Liver (tissue), 9 donors: ENCODE results near the gene ANKRD33B. TPM values are rescaled to one million over a fixed set of nuclear protein-coding genes. Genes with fewer than 3 reads are reported as not detected.

Experiments used
- DNase-seq: peaks from one replicate; pipeline ENCODE4 v3.0.0-alpha.2; 2017; ENCODE audit warnings: low spot score
- H3K27ac ChIP-seq, 2 donors: one replicate each; pipeline ENCODE4 v1.7.0; 2013; ENCODE audit warnings: inconsistent platforms in 2 of 2, low read length in 2 of 2, control low read depth in 1 of 2, low read depth in 1 of 2, mild to moderate bottlenecking in 1 of 2
- H3K27me3 ChIP-seq, 4 donors: one replicate each; pipeline versions ENCODE4 v1.6.1 to v1.7.0; 2013; ENCODE audit warnings: low read length in 3 of 4, inconsistent platforms in 1 of 4, mild to moderate bottlenecking in 1 of 4, moderate library complexity in 1 of 4; ENCODE audit not compliant: control insufficient read depth in 4 of 4, insufficient read depth in 4 of 4
- H3K36me3 ChIP-seq, 4 donors: one replicate each; pipeline versions ENCODE4 v1.6.1 to v1.7.0; 2013; ENCODE audit warnings: low read length in 3 of 4, mild to moderate bottlenecking in 3 of 4, low read depth in 1 of 4, moderate library complexity in 1 of 4; ENCODE audit not compliant: control insufficient read depth in 4 of 4, insufficient read depth in 3 of 4
- H3K4me1 ChIP-seq, 4 donors: one replicate each; pipeline versions ENCODE4 v1.6.1 to v1.7.0; 2013; ENCODE audit warnings: low read length in 3 of 4, mild to moderate bottlenecking in 3 of 4, moderate library complexity in 1 of 4; ENCODE audit not compliant: control insufficient read depth in 4 of 4, insufficient read depth in 4 of 4
- H3K4me3 ChIP-seq, 3 donors: one replicate each; pipeline versions ENCODE4 v1.6.1 to v1.7.0; 2013; ENCODE audit warnings: low read length in 3 of 3, control low read depth in 1 of 3, low read depth in 1 of 3, mild to moderate bottlenecking in 1 of 3
- H3K9ac ChIP-seq, 2 donors: one replicate each; pipeline ENCODE4 v1.7.0; 2013; ENCODE audit warnings: low read length in 2 of 2, mild to moderate bottlenecking in 2 of 2, moderate library complexity in 2 of 2, control low read depth in 1 of 2, low read depth in 1 of 2
- H3K9me3 ChIP-seq, 4 donors: one replicate each; pipeline versions ENCODE4 v1.6.1 to v1.7.0; 2013; ENCODE audit warnings: low read length in 3 of 4; ENCODE audit not compliant: control insufficient read depth in 4 of 4
- ATF3 ChIP-seq: IDR thresholded peaks from 2 replicates; pipeline ENCODE4 v1.6.1; 2016; ENCODE audit warnings: antibody characterized with exemption
- CTCF ChIP-seq: fragments of 150-350 bp; IDR thresholded peaks from 2 replicates; pipeline ENCODE4 v1.5.1; 2017; ENCODE audit warnings: improper control_type of control experiment, low read depth, low read length; ENCODE audit not compliant: missing input control
- FOXA1 ChIP-seq: IDR thresholded peaks from 2 replicates; pipeline ENCODE4 v1.6.1; 2016; ENCODE audit warnings: antibody characterized with exemption
- FOXA2 ChIP-seq: IDR thresholded peaks from 2 replicates; pipeline ENCODE4 v1.6.1; 2016; ENCODE audit warnings: antibody characterized with exemption
- GABPA ChIP-seq, 2 donors: IDR thresholded peaks in 1 of 2; conservative IDR thresholded peaks in 1 of 2; 2 replicates each; pipeline ENCODE4 v1.6.1; 2016; ENCODE audit warnings: antibody characterized with exemption in 2 of 2, mild to moderate bottlenecking in 1 of 2, moderate library complexity in 1 of 2
- HNF4G ChIP-seq: IDR thresholded peaks from 2 replicates; pipeline ENCODE4 v1.6.1; 2016; ENCODE audit warnings: antibody characterized with exemption
- NR2F2 ChIP-seq: IDR thresholded peaks from 2 replicates; pipeline ENCODE4 v1.6.1; 2016; ENCODE audit warnings: antibody characterized with exemption
- REST ChIP-seq: IDR thresholded peaks from 2 replicates; pipeline ENCODE4 v1.6.1; 2016; ENCODE audit warnings: antibody characterized with exemption, mild to moderate bottlenecking
- RXRA ChIP-seq, 2 donors: IDR thresholded peaks; 2 replicates each; pipeline ENCODE4 v1.6.1; 2017 to 2018; ENCODE audit warnings: antibody characterized with exemption in 2 of 2, mild to moderate bottlenecking in 1 of 2
- SP1 ChIP-seq: IDR thresholded peaks from 2 replicates; pipeline ENCODE4 v1.6.1; 2018; ENCODE audit warnings: antibody characterized with exemption, mild to moderate bottlenecking
- TAF1 ChIP-seq: conservative IDR thresholded peaks from 2 replicates; pipeline ENCODE4 v1.6.1; 2016; ENCODE audit warnings: antibody characterized with exemption, mild to moderate bottlenecking
- WGBS: extraction: QIAGEN DNeasy Blood & Tissue Kit; methylation state at CpG from one replicate; pipeline ENCODE4 v1.1.7; 2013; 5-methylcytosine and 5-hydroxymethylcytosine counted together
- polyA plus RNA-seq, 2 donors: library from polyadenylated mRNA; stranded (reverse) in 1 of 2; unstranded in 1 of 2; fragments of 200-250 nt in 1 of 2; fragments of >200 nt in 1 of 2; fragmentation: Nextera tagmentation in 1 of 2; extraction: Ambion mirVana in 1 of 2; gene quantifications; one replicate each; pipeline versions ENCODE4 v1.2.1 to v1.2.3, GENCODE V29; 2013 to 2015
- total RNA-seq, 2 donors: library from RNA; depleted of rRNA; stranded (reverse); fragments of >200 nt; gene quantifications; one replicate each; pipeline ENCODE4 v1.2.3, GENCODE V29; 2014
- TF ChIP-seq, protein P1 (sequence below): IDR thresholded peaks from 2 replicates; pipeline ENCODE4 v1.6.1; 2016; ENCODE audit warnings: antibody characterized with exemption
- donor health status: healthy.
- donor health status: healthy.
- donor health status: healthy.
- donor health status: healthy.
- donor health status: healthy.

Gene ANKRD33B
- total and polyA plus RNA-seq, 4 donors, result 0.09 to 1.9 (median 0.25) TPM; not detected in 1

DNA sequence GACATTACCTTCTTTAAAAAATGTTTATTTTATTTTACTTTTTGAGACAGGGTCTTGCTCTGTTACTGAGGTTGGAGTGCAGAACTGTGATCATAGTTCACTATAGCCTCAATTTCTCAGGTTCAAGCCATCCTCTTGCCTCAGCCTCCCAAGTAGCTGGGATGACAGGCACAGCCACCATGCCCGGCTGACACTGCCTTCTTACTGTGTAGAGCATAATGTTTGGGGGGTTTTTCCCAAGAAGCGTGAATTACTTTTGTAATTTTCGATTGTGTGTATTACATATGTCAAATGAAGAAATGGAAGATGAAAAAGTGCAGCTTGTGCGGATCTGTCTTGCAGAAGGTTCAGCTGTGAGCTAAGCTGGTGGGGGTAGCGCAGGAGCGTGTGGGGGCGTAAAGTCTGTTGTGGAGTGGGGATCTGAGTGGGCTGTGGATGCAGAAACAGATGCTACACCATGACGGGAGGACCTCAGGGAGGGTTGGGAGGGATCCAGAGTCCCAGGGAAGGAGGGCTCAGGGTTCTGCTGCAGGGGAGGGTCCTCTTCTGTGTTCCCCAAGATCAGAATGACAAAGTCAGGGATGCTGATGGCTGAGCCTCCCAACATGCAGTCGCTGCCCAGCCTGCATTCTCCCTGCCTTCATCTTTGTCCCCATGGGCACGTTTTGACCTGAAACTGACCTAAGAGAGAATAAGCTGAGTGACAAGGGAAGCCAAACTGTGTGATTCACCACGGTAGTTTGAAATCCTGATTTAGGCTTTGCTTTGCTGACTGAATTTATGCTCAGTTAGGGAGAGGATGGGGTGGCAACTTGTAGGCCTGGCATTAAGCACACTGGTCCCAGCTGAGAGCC, 6.8 kb upstream of the ANKRD33B start (continued):
- TF ChIP-seq REST, result no peak
- no peak for TF ChIP-seq HNF4G

DNA sequence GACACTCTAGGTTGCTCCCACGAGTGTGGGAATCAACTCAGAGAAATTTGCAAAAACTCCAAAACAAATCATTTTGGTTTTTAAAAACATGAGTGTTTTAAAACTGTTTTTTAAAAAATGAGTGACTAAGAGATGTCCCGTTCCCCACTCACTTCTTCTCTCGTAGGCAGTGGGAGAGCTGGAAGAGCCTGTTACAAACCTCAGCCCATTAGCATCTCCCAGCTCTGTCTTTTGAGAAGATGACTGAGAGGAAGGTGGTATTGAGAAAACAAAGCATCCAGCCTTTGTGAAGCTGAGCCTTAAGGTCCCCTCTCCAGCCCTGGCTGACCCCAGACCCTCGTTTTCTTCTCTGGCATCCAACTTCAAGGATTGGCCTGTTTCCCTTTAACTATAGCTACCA, 4.7 kb upstream of the ANKRD33B start:
- H3K4me3 ChIP-seq, result no peak overlapping the region
- WGBS, result 74% methylated on average over 4 of the region's 4 CpGs
- H3K27ac ChIP-seq, result no peak overlapping the region
- no peak for DNase-seq
- TF ChIP-seq, protein P1, sequence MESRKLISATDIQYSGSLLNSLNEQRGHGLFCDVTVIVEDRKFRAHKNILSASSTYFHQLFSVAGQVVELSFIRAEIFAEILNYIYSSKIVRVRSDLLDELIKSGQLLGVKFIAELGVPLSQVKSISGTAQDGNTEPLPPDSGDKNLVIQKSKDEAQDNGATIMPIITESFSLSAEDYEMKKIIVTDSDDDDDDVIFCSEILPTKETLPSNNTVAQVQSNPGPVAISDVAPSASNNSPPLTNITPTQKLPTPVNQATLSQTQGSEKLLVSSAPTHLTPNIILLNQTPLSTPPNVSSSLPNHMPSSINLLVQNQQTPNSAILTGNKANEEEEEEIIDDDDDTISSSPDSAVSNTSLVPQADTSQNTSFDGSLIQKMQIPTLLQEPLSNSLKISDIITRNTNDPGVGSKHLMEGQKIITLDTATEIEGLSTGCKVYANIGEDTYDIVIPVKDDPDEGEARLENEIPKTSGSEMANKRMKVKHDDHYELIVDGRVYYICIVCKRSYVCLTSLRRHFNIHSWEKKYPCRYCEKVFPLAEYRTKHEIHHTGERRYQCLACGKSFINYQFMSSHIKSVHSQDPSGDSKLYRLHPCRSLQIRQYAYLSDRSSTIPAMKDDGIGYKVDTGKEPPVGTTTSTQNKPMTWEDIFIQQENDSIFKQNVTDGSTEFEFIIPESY, result no peak
- TF ChIP-seq REST, result no peak
- no peaks in the 10 kb centered on the region for H3K9me3 ChIP-seq
- H3K36me3 ChIP-seq, result no peaks in the 10 kb centered on the region
- no peak overlapping the region for H3K9ac ChIP-seq
- H3K27me3 ChIP-seq, result no peaks in the 10 kb centered on the region
- peaks cover 0 to 13% (median 8%) of the 10 kb centered on the region in 4 donors for H3K4me1 ChIP-seq

DNA sequence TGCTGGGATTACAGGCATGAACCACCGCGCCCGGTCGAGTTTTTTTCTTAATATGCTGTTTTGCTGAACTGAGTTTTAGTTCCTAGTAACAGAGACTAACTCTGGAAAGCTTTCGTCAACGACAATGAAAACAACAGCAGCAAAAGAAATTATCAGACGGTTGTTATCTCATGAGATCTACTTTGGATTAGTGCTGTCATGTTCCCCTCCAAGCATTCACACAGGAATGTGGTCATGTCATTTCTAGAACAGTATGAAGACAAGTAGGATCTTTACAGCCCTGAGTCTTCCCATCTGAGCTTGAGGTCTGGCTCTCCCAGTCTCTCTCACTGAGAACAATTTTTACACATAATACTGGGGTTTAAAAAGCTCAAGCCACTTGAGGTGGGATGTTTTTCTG, 4.0 kb upstream of the ANKRD33B start:
- Histone ChIP-seq H3K4me1 (peaks cover 4 to 20% (median 13%) of the 10 kb centered on the region in 4 donors), H3K9ac (no peak overlapping the region), H3K27ac (no peak overlapping the region)

More for the DNA sequence above, 4.0 kb upstream of the ANKRD33B start:
- Histone ChIP-seq H3K36me3 (no peaks in the 10 kb centered on the region), H3K9me3 (no peaks in the 10 kb centered on the region), H3K27me3 (no peaks in the 10 kb centered on the region), H3K4me3 (no peak overlapping the region)
- no peak for DNase-seq
- TF ChIP-seq FOXA1 (no peak), ATF3 (no peak), FOXA2 (no peak), TAF1 (no peak), RXRA (IDR thresholded peaks at IDR 0.05) (no peak), NR2F2 (no peak), CTCF (no peak), SP1 (no peak), GABPA (IDR thresholded peaks at IDR 0.05 in 1 of 2, conservative IDR thresholded peaks at IDR 0.05 in 1 of 2) (no peak)
- 75% methylated on average over 7 of the region's 7 CpGs for WGBS
